GM20431 (cell line): ENCODE data around the gene SERPINA6.

Source experiments
- in situ Hi-C: fragments of 300-500 bp; cut with MseI, MboI; formaldehyde crosslinking; loops from one replicate; pipeline ENCODE4 v1.15.0; 2020; ENCODE audit warnings: low sequenced_read_pairs; ENCODE audit not compliant: unreplicated experiment

The SERPINA6 gene

GRCh38 chr14:94330857-94331256, 7.7 kb upstream of the SERPINA6 start:
- in situ Hi-C loops, result no loop called here

- in situ Hi-C loops, result no loop called here
Observed at GRCh38 chr14:94330432-94330831, 7.3 kb upstream of the SERPINA6 start.

GRCh38 chr14:94329857-94330256, 6.7 kb upstream of the SERPINA6 start:
- in situ Hi-C loops, result no loop called here

GRCh38 chr14:94328196-94328595, 5.1 kb upstream of the SERPINA6 start:
- in situ Hi-C loops, result no loop called here

GRCh38 chr14:94321421-94322271, 1.5 kb downstream of the SERPINA6 start:
- in situ Hi-C loops, result no loop called here

GRCh38 chr14:94320243-94320642, 2.9 kb downstream of the SERPINA6 start:
- in situ Hi-C loops, result no loop called here

- in situ Hi-C loops, result no loop called here
Observed at GRCh38 chr14:94317259-94317658, 5.9 kb downstream of the SERPINA6 start.

GRCh38 chr14:94316692-94317091, 6.4 kb downstream of the SERPINA6 start:
- in situ Hi-C loops, result no loop called here

- in situ Hi-C loops, result no loop called here
Observed at GRCh38 chr14:94314890-94315289, 8.2 kb downstream of the SERPINA6 start.

GRCh38 chr14:94313991-94314655, 9.0 kb downstream of the SERPINA6 start:
- in situ Hi-C loops, result no loop called here

GRCh38 chr14:94312481-94313246, 10.5 kb downstream of the SERPINA6 start:
- in situ Hi-C loops, result no loop called here

- in situ Hi-C loops, result no loop called here
Observed at GRCh38 chr14:94310248-94310647, 12.9 kb downstream of the SERPINA6 start.

- in situ Hi-C loops, result no loop called here
Observed at GRCh38 chr14:94309721-94310120, 13.4 kb downstream of the SERPINA6 start.

- in situ Hi-C loops, result no loop called here
Observed at GRCh38 chr14:94307410-94307992, 15.6 kb downstream of the SERPINA6 start.

GRCh38 chr14:94306047-94306978, 16.8 kb downstream of the SERPINA6 start:
- in situ Hi-C loops, result no loop called here

- in situ Hi-C loops, result no loop called here
Observed at GRCh38 chr14:94305620-94306019, 17.5 kb downstream of the SERPINA6 start.

- in situ Hi-C loops, result no loop called here
Observed at GRCh38 chr14:94304243-94304642, 18.9 kb downstream of the SERPINA6 start.

- in situ Hi-C loops, result no loop called here
Observed at GRCh38 chr14:94303111-94303510, 20.0 kb downstream of the SERPINA6 start.

GRCh38 chr14:94298130-94298529, 25.0 kb downstream of the SERPINA6 start:
- in situ Hi-C loops, result no loop called here
